Activated naive CD4-positive, alpha-beta T cell treated with anti-CD3 and anti-CD28 coated beads for 36 hours (primary cell): ENCODE measurements around the gene HPS5. TPM values are rescaled to one million over a fixed set of nuclear protein-coding genes. Genes with fewer than 3 reads are reported as not detected.
"Not testable (repeated sequence)": the region's sequence is repeated elsewhere in the genome, so short reads cannot be mapped to it uniquely, and the experiment has no call there.

Experiments
- CTCF ChIA-PET: fragments of 350-600 bp; sonication (Branson Sonifier 250); formaldehyde crosslinking; loops from one replicate; lab custom pipeline; 2021; ENCODE audit warnings: antibody characterized with exemption; lab: Charles Lee
- DNase-seq: peaks from one replicate; pipeline ENCODE4 v3.0.0-alpha.2; 2020
- H3K27ac Mint-ChIP-seq: one replicate; pipeline ENCODE4 v1.8.0; 2021; ENCODE audit warnings: mild to moderate bottlenecking, mixed read lengths
- H3K27me3 Mint-ChIP-seq: one replicate; pipeline ENCODE4 v1.8.0; 2021; ENCODE audit warnings: low read depth, mixed read lengths
- H3K36me3 Mint-ChIP-seq: one replicate; pipeline ENCODE4 v1.8.0; 2021; ENCODE audit warnings: low read depth, mixed read lengths
- H3K4me1 Mint-ChIP-seq: one replicate; pipeline ENCODE4 v1.8.0; 2021; ENCODE audit warnings: low read depth, mixed read lengths
- H3K4me3 Mint-ChIP-seq: one replicate; pipeline ENCODE4 v1.8.0; 2021; ENCODE audit warnings: mild to moderate bottlenecking, moderate library complexity, mixed read lengths
- H3K9me3 Mint-ChIP-seq: one replicate; pipeline ENCODE4 v1.8.0; 2021; ENCODE audit warnings: mixed read lengths
- intact Hi-C: fragments of 100-400 bp; cut with micrococcal nuclease; formaldehyde crosslinking; loops from one replicate; pipeline ENCODE4 v1.15.1; 2023
- total RNA-seq, 2 experiments: library from RNA; stranded (reverse); gene quantifications; one replicate each; pipeline ENCODE4 v1.2.3, GENCODE V29; 2021

HPS5 gene
- total RNA-seq, 2 experiments from 2014 or later = 21.7 to 21.9 TPM

DNA sequence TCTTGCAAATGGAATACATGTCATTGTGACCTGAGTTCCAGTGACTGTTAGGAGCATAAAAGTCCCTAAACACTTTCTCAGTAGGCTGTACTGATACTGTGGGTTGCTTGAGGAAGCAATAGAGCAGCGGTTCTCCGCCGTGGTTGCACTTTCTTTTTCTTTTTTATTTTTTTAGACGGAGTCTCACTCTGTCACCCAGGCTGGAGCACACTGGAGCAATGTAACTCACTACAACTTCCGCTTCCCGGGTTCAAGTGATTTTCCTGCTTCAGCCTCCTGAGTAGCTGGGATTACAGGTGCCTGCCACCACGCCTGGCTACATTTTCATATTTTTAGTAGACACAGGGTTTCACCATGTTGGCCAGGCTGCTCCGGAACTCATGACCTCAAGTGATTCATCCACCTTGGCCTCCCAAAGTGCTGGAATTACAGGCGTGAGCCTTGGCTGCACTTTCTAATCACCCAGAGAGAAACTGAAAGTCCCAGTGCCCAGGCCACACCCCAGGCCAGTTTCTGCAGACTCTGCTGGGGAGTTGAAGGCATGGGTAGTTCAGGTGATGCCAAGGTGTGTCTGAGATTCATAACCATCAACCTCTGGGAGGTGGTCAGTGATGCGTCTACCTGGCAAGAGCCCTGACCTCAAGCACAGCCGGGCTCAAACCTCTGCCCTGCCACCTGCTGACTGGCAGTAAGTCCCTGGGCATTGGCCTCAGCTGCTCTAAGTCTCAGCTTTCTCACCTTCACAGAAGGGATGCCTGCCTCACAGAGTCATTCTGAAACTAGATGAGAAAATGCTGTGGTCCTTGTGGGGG, 75.4 kb downstream of the HPS5 start:
- H3K27me3 Mint-ChIP-seq, H3K36me3 Mint-ChIP-seq, H3K4me1 Mint-ChIP-seq, H3K27ac Mint-ChIP-seq, H3K4me3 Mint-ChIP-seq, CTCF ChIA-PET, H3K9me3 Mint-ChIP-seq: not testable (repeated sequence)
- peak; percentile 23 for DNase-seq
- intact Hi-C loops = loop anchor here (10.0 kb wide), 1 partner anchor 132 kb away; no protein-coding TSS in a partner anchor

DNA sequence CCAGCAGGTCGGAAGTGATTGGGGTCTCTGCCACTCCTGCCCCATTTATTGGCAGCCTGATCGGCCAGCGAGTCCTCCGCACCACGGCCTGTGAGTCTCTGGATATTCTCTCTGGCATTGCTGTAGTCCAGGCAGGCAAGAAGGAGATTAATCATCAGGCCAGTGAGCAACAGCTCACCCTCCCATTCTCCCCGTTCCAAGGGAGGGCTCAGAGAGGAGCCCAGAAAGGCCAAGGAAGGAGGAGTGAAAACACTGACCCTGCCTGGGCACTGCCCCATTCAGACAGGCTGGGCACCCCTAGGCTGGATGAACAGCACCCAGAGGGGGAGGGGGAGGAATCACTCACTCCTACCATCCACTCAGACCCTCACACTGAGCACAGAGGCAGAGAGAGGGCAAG, 76.5 kb downstream of the HPS5 start:
- no peak overlapping the region for H3K4me3 Mint-ChIP-seq
- DNase-seq = no peak
- H3K4me1 Mint-ChIP-seq = peaks cover 6% of the 10 kb centered on the region
- no peak overlapping the region for H3K27ac Mint-ChIP-seq
- intact Hi-C loops = loop anchor here (10.0 kb wide), 1 partner anchor 131 kb away; no protein-coding TSS in a partner anchor
- CTCF ChIA-PET = no interaction called here
- H3K9me3 Mint-ChIP-seq = no peaks in the 10 kb centered on the region
- no peaks in the 10 kb centered on the region for H3K36me3 Mint-ChIP-seq
- no peaks in the 10 kb centered on the region for H3K27me3 Mint-ChIP-seq

DNA sequence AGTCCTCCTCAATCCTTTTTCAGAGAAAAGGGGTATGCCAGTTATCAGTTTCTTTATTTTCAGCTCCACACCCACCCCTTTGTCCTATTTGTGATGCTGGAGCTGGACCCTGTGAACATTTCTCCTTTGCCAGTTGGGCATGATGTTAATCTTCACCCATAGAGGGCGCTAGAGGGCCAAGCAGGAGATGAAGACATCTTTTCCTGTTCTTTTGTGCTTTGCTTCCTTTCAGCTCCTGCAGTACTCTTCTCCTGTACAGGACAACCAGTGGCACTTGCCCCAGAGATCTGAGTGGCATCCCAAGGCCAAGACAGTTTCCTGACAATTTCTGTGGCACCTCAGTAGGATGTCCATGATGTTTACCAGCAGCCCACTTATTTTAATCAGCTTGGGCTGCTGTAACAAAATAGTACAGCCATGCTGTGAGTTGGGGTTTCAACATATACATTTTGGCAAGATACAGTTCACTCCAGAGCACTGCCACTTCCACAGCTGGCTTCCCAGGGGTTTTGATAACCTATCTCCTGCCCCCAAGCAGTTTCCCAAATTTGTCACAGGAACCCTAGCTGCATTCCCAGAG, 78.1 kb downstream of the HPS5 start:
- Mint-ChIP-seq H3K27ac (no peak overlapping the region), H3K4me3 (no peak overlapping the region), H3K4me1 (peaks cover 6% of the 10 kb centered on the region), H3K36me3 (no peaks in the 10 kb centered on the region), H3K27me3 (peaks cover 4% of the 10 kb centered on the region), H3K9me3 (no peaks in the 10 kb centered on the region)
- CTCF ChIA-PET = interaction anchor here (0.6 to 1.8 kb wide), 44 partner anchors 8 to 533 kb away, joined by 3 to 13 read pairs (median 4); partner anchors contain the start of genes GTF2H1, HPS5, SAAL1 and TSG101
- intact Hi-C loops = loop anchor here (1.0 to 10.0 kb wide), 8 partner anchors 72 to 520 kb away; partner anchors contain the start of gene MRGPRX4
- DNase-seq = peak; percentile 81

DNA sequence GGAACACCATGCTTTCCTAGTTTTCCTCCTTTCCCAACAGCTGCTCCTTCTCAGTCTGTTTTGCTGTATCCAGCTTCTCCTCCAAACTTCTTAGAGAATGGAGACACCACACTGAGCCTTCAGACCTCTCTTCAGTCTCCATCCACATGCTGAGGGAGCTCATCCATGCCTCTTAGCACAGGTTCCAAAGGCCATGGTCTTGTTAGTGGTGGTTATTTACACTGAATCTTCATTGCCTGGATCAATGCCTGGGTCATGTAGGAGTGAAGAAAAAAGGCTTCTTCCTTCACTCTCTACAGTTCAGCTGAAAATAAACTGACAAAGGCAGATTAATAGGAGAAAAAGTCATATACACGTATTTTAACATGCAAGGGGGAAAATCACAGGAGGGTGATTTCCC, 82.3 kb downstream of the HPS5 start:
- DNase-seq = no peak
- no peak overlapping the region for H3K27ac Mint-ChIP-seq
- no peaks in the 10 kb centered on the region for H3K36me3 Mint-ChIP-seq
- CTCF ChIA-PET = interaction anchor here (1.0 kb wide), 1 partner anchor 124 kb away, joined by 5 read pairs; no protein-coding TSS in a partner anchor
- H3K4me3 Mint-ChIP-seq = no peak overlapping the region
- no peaks in the 10 kb centered on the region for H3K9me3 Mint-ChIP-seq
- peaks cover 8% of the 10 kb centered on the region for H3K27me3 Mint-ChIP-seq
- H3K4me1 Mint-ChIP-seq = no peaks in the 10 kb centered on the region
- intact Hi-C loops = loop anchor here (5.0 to 10.0 kb wide), 4 partner anchors 67 to 303 kb away; partner anchors contain the start of gene MRGPRX4

GRCh38 chr11:18236664-18237356, 85.1 kb downstream of the HPS5 start, which contains the start of gene SAA4:
SAA4 (minus strand) TSS chr11:18236802; CDS start chr11:18235926, 876 bp downstream.
- Mint-ChIP-seq H3K4me3 (no peak within 1 kb of the TSS), H3K4me1 (no peaks in the 10 kb centered on the region), H3K27ac (no peak within 1 kb of the TSS), H3K27me3 (peaks cover 13% of the 10 kb centered on the region), H3K9me3 (no peaks in the 10 kb centered on the region), H3K36me3 (no peaks in the 10 kb centered on the region)
- CTCF ChIA-PET = no interaction called here
- intact Hi-C loops = no loop called here
- DNase-seq = no peak

GRCh38 chr11:18235394-18236334, 86.3 kb downstream of the HPS5 start:
- intact Hi-C loops = no loop called here
- H3K27me3 Mint-ChIP-seq = peaks cover 13% of the 10 kb centered on the region
- H3K4me3 Mint-ChIP-seq = no peak overlapping the region
- no peaks in the 10 kb centered on the region for H3K9me3 Mint-ChIP-seq
- CTCF ChIA-PET = interaction anchor here (0.6 to 2.0 kb wide), 2 partner anchors 8 to 400 kb away, joined by 3 to 7 read pairs; no protein-coding TSS in a partner anchor
- DNase-seq = no peak
- H3K36me3 Mint-ChIP-seq = no peaks in the 10 kb centered on the region
- H3K4me1 Mint-ChIP-seq = no peaks in the 10 kb centered on the region
- no peak overlapping the region for H3K27ac Mint-ChIP-seq

- intact Hi-C loops = no loop called here
These were observed 88.0 kb downstream of the HPS5 start for GRCh38 chr11:18233912-18234311.

DNA sequence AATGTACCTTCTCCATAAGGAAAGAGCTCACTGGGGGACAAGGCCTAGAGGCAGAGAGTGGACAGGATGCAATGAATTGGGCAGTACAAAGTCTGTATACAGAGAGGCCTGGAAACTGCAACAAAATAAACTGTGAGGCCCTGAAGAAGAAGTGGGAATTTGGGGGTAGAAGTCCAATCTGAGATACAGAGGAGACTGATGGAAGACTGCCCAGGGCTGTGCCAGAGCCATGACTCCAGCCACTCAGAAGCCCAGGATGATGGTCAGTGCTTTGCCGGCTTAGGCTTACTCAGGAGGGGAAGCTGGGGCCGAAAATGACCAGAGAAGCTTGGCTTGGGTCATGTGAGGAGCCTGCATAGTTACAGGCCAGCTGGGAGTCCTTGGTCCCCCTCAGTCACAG, 91.1 kb downstream of the HPS5 start:
- no peak for DNase-seq
- no peak overlapping the region for H3K4me3 Mint-ChIP-seq
- H3K9me3 Mint-ChIP-seq = no peaks in the 10 kb centered on the region
- H3K4me1 Mint-ChIP-seq = no peaks in the 10 kb centered on the region
- no peak overlapping the region for H3K27ac Mint-ChIP-seq
- CTCF ChIA-PET = interaction anchor here (1.3 kb wide), 1 partner anchor 13 kb away, joined by 4 read pairs; no protein-coding TSS in a partner anchor
- peaks cover 5% of the 10 kb centered on the region for H3K27me3 Mint-ChIP-seq
- H3K36me3 Mint-ChIP-seq = no peaks in the 10 kb centered on the region
- intact Hi-C loops = no loop called here

More at GRCh38 chr11:18233912-18234311, 88.0 kb downstream of the HPS5 start:
- H3K4me3 Mint-ChIP-seq = no peak overlapping the region
- peaks cover 8% of the 10 kb centered on the region for H3K27me3 Mint-ChIP-seq
- H3K9me3 Mint-ChIP-seq = no peaks in the 10 kb centered on the region
- H3K36me3 Mint-ChIP-seq = no peaks in the 10 kb centered on the region
- no peak overlapping the region for H3K27ac Mint-ChIP-seq
- DNase-seq = no peak
- H3K4me1 Mint-ChIP-seq = no peaks in the 10 kb centered on the region
- CTCF ChIA-PET = interaction anchor here (2.0 kb wide), 1 partner anchor 10 kb away, joined by 7 read pairs; no protein-coding TSS in a partner anchor

DNA sequence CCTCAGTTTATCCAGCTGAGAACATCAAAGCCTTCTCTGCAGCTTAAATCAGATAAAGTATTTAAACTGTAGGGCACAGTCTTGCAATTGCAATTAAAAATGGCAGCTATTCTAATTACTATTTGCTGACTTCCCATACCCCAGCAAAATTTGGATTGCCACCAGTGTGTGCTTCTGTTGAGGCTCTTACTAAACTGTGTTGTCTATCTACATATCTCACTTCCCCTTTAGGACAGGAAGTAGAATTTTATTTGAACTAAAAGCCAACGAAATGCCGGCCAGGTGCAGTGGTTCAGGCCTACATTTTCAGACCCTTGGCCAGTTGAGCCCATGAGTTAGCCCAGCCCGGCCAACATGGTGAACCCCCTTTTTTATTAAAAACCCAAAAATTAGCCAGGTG, 92.4 kb downstream of the HPS5 start:
- Mint-ChIP-seq H3K9me3 (no peaks in the 10 kb centered on the region), H3K27me3 (peaks cover 7% of the 10 kb centered on the region), H3K4me1 (no peaks in the 10 kb centered on the region), H3K27ac (no peak overlapping the region), H3K36me3 (no peaks in the 10 kb centered on the region), H3K4me3 (no peak overlapping the region)
- CTCF ChIA-PET = no interaction called here
- no peak for DNase-seq
- intact Hi-C loops = no loop called here
